Right ventricle myocardium superior (tissue), 1 donor: ENCODE data around the gene TCN2. TPM values are rescaled to one million over a fixed set of nuclear protein-coding genes. Genes with fewer than 3 reads are reported as not detected.

Source experiments
- ATAC-seq: fragments of 200-7000 bp; cut with Tn5 transposase; one replicate; pipeline ENCODE4 v1.9.1; 2020; ENCODE audit warnings: mild to moderate bottlenecking; ENCODE audit not compliant: poor library complexity
- DNase-seq: peaks from one replicate; pipeline ENCODE4 v3.0.0-alpha.2; 2020
- intact Hi-C: fragments of 100-400 bp; cut with DNase I; formaldehyde crosslinking; loops from one replicate; pipeline ENCODE4 v1.11.2; 2022
- total RNA-seq: library from RNA; stranded (reverse); fragmentation: NEBNext Ultra II Directional; extraction: Animal tissue kit (Norgen Biotek cat#: 25700); gene quantifications from one replicate; pipeline ENCODE4 v1.2.1, GENCODE V29; 2021
- donor health status: DM: no; HTN: yes; CAD: no; lungs with severe emphysema.

TCN2 gene
- total RNA-seq, 1 donor from 2014 or later = 13.4 TPM

DNA sequence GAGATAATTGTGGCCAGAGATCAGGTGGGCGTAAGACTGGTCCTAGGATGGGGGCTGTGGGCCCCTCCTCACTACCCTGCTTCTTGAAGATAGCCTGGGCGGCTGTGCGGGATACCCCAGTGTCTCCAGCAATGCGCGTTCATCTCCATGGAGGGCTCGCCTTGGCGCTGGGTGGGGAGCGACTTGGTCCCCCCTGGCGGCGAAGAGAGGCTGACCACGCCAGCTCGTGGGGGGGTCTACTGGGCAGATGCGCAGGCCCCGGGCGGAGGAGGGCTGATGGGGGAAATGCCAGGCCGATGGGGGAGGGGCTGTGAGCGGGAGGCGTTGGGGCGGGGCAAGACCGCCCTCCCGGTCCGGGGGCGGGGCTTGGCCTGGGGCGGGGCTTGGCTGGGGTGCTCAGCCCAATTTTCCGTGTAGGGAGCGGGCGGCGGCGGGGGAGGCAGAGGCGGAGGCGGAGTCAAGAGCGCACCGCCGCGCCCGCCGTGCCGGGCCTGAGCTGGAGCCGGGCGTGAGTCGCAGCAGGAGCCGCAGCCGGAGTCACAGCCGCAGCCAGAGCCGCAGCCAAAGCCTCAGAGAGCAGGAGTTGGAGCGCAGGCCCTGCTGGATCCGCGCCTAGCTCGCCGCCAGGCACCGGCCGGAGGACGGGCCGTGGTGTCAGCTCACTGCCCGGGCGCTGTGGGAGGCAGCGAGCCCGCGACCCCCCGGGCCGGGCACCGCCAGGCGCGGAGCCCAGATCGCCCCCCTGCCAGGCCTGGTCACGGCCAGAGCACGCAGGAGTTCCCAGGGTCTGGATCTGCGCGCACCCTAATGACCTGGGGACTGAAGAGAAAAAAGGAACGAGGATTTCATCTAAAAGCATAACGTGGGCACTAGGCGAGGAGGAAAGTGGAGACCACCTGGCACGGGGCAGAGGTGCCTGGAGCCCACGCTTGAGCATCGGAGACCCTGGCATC is 28.6 kb downstream of the TCN2 start, which contains the start of gene SLC35E4:
Gene SLC35E4 (plus strand): TSS at position 509 of the 953 bp plus-strand sequence. CDS start 670 bp downstream, outside the sequence.
- intact Hi-C loops = no loop called here
- peak; percentile 97 for DNase-seq
- peak; percentile 97 for ATAC-seq

DNA sequence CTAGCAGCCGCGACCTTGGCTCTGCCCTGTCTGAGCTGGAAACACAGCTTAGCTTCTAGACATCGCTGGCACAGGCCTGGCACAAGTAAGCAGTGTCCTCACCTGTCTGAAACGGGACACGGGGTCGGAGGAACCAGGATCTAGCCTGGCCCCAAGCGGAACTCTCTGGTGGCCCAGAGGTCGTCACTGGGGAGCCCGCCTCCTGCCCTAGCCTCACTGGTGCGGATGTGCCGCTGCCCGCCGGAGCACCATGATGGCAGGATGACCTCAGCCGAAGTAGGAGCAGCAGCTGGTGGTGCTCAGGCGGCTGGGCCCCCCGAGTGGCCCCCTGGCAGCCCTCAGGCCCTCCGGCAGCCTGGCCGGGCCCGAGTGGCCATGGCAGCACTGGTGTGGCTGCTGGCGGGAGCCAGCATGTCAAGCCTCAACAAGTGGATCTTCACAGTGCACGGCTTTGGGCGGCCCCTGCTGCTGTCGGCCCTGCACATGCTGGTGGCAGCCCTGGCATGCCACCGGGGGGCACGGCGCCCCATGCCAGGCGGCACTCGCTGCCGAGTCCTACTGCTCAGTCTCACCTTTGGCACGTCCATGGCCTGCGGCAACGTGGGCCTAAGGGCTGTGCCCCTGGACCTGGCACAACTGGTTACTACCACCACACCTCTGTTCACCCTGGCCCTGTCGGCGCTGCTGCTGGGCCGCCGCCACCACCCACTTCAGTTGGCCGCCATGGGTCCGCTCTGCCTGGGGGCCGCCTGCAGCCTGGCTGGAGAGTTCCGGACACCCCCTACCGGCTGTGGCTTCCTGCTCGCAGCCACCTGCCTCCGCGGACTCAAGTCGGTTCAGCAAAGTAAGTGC is 29.5 kb downstream of the TCN2 start:
- DNase-seq (peak; percentile 49), ATAC-seq (peak; percentile 2)
- intact Hi-C loops = no loop called here

DNA sequence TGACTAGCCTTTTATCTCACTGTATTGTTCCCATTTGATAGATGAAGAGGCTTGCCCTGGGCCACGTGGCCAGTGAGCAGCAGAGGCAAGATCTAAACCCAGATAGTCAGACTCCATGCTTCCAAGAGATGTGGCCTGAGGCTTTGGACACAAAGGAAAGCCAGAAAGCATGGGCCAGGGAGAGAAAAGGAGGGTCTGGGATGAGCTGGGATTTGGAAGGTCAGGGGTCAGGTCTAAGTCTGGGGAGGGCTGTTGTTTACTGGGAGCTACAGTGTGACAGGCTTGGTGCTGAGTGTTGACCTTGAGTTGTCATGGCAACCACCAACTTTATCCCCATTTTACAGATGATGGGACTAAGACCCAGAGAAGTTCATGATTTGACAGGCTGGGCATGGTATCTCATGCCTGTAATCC is 30.7 kb downstream of the TCN2 start:
- ATAC-seq (no peak), DNase-seq (no peak)
- intact Hi-C loops = no loop called here

DNA sequence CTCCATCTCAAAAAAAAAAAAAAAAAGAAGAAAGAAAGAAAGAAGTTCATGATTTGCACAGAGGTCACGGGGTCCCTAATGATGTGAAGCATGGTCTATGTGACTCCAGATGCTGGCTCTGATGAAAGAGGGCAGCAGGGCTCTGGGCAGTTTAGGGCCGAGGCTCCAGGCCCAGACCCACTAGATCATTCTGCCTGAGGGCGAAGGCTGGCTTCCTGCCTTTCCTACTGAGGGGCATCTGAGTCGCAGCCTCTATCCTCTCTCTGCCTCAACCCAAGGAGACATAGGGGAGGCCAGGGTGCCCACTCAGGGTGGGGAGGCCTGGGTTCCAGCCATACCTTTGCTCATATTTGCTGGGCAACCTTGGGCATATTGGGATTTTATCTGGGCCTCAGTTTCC is 33.4 kb downstream of the TCN2 start:
- ATAC-seq (no peak), DNase-seq (no peak)
- intact Hi-C loops = no loop called here

DNA sequence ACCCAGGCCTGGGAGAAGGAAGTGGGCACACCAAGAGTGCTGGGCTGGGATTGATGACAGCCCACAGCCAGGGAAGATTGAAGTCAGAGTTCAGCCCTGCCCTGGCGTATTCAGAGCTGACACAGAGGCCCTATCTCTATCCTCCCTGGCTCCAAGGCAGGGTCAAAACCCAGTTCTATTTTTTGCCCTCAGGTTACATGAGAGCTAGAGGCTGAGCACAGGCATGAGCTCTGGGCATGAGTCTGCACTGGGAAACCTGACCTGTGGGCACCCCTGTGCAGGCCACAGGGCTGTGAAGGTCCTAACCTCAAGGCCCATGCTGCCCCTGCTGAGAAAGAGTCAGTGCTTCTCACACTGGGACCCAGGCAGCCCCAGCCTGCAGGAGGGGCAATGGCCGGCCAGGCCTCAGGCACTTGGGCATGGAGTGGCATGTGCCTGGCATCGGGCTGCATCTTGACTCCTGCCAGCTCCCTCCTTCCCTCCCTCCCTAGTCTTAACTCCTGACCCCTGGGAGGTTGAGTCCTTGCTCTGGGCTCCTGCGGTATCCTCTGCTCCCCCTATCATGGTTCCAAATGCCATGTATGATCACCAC is 34.0 kb downstream of the TCN2 start:
- intact Hi-C loops = no loop called here
- peak; percentile 59 for ATAC-seq
- no peak for DNase-seq

DNA sequence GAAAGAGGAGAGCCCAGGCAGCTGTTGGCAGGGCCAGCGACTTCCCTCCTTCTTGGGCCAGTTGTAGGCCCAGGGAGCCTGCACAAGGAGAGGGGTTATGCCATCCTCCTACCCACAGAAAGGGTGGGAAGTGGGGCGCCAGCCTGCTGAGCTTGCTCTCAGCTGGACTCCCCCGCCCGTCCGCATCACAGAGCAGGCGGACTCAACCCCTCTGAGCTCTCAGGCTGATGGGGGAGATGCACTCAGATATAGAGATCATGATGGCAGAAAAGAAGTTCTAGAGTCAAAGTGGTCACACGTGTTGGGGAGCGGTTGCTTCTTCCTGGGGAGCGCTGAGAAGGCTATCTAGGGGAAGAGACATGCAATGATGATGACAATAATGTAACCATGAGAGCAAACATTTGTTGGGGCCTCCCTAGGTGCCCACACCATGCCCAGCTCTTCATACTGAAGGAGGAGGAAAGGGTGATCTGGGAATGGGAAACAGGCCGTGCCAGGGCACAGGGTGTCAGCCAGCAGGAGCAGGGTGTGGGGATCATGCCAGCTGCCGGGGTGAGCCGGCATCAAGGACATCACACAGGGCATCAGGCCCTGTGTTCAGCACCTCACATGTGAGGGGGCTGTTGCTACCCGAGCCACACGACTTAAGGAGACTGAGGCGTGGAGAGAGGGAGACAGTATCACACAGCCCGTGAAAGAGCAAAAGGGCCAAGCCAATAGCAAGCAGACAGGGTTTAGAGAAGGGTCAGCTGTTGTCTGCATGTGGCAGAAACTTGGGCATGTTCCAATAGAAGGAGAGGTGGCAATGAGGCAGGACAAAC is 36.3 kb downstream of the TCN2 start:
- DNase-seq (peak; percentile 54), ATAC-seq (peak; percentile 85)
- intact Hi-C loops = no loop called here

DNA sequence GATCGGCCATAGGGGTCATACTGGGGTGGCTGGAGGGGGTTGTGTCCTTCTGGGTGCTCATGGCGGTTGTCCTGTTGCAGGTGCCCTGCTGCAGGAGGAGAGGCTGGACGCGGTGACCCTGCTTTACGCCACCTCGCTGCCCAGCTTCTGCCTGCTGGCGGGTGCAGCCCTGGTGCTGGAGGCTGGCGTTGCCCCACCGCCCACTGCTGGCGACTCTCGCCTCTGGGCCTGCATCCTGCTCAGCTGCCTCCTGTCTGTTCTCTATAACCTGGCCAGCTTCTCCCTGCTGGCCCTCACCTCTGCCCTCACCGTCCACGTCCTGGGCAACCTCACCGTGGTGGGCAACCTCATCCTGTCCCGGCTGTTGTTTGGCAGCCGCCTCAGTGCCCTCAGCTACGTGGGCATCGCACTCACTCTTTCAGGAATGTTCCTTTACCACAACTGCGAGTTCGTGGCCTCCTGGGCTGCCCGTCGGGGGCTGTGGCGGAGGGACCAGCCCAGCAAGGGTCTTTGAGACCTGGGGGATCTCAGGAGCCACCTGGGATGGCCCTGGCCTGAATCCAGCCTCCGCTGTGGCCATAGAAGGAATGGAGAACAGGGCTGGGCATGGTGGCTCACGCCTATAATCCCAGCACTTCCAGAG is 39.7 kb downstream of the TCN2 start:
- intact Hi-C loops = no loop called here
- ATAC-seq (no peak), DNase-seq (no peak)

DNA sequence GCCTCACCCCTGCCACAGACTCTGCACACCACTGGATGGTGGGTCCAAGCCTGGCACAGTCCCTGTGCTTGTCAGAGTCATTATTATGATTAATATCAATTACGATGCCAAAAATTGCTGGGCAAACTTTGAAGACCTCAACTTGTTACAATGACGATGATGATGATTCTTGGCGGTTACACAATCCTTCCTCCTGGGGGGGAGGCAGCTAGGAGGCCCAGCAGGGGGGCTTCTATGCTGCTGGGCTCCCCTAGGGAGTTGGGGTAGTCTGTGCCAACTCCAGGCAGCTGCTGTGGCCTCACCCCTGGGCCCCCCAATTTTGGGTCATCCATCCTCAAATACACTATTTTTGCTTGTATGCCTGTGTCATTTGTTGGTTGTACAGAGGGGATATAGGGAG is 40.6 kb downstream of the TCN2 start:
- DNase-seq = no peak
- no peak for ATAC-seq
- intact Hi-C loops = no loop called here

DNA sequence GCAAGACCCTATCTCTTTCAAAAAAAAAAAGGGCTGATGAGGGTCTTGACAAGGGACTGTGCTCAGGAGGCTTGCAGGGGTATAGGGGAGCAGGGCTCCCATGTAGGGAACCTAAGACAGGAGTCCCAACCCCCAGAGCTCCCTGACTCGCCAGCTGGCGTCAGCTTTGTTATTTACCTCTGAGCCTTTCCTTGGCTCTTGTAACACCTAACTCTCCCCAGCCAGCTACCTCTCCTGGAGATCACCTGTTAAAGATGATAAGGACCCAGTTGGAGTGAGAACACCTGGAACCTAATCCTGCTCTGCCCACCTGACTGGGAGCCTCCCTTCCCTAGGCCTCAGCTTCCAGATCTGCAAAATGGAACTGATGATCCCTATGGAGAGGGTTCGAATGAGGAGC is 41.9 kb downstream of the TCN2 start:
- intact Hi-C loops = no loop called here
- DNase-seq (no peak), ATAC-seq (no peak)

DNA sequence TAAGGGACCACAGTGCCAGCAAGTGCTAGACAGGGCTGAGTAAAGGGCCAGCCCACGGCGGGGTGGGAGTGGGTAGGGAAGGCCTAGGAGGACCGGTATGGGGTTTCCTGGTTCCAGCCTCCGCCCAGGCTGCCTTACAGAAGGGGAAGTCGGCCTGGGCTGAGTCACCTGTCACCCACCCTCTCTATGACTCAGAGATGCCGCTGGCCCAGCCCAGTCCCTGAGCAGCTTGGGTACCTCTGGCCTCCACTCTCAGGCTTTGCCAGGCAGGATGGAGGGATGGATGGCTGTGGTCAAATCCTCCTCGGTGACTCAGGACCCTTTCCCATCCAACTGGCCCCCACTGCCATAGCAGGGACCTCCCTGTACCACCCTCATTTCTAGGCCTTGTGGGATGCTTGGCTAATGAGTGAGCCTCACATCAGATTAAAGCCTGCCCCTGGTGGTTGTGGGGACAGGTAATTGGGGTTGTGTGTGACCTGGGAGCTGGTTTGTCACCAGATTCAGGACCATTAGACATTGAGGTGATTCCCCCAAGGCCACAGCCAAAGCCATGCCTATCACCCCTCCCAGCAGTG is 42.5 kb downstream of the TCN2 start:
- intact Hi-C loops = no loop called here
- ATAC-seq (peak; percentile 34), DNase-seq (peak; percentile 48)

DNA sequence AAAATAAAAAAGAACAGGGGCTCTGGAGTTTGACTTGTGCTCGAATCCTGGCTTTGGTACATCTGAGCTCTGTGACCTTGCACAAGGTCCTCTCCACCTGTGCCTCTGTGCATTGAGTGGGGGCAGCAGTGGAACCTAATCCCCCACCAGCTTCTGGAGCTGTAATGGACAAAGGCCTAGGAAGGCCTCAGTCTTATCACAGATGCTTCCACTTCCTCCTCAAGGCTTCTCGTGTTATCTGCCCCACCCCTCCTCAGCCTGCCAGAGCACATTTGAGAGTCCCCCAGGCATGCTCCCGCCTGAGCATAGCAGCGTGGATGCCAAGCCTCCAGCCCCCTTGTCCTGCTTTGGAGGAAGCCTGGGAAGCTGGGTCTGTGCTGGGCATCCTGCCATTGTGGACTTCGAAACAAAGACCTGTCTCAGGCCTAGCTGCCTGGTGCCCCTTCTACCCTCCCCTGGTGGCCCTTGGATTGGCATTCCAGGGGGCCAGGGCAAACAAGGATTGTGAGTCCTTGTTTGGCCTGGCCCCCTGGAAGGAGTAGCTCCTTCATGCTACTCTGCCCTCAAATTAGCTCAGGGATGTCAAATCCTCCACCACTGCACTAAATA is 43.6 kb downstream of the TCN2 start:
- ATAC-seq (no peak), DNase-seq (no peak)
- intact Hi-C loops = no loop called here

DNA sequence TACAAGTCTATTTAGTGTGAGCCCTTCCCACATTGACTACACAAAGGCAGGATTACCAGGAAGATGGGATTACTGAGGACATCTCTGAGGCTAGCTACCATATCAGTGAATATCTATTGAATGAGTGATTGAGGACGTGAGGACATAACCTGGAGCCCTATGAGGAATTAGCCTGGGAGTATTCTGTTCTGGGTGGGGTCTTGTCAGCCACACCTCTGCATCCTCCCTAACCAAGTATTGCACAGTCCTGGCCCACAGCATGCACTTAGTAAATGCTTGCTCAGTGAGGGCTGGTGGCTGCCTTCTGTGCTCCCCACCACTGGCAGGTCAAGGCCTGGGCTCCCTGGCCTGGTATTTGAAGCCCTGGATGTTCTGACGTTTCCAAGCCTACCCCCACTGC is 45.9 kb downstream of the TCN2 start:
- intact Hi-C loops = no loop called here
- ATAC-seq = no peak
- DNase-seq = no peak

DNA sequence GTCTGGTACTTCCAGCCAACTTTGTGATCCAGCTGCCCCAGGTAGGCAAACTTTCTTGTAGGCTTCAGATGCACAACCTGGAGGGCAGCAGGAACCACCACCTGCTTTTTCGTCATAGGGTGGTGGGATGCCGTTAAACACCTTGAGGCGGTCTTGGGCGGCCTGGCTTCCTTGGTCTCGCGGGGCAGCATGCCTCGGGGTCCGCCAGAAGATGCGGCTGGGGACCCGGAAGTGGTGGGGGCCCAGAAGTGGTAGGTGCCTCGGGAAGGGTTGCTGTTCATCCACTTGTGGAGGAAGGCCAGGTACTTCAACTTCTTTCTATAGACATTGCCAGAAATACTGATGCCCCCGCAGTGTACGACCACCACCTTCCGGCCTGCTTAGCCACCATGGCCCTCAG is 47.4 kb downstream of the TCN2 start:
- intact Hi-C loops = no loop called here
- ATAC-seq = no peak
- DNase-seq = no peak

DNA sequence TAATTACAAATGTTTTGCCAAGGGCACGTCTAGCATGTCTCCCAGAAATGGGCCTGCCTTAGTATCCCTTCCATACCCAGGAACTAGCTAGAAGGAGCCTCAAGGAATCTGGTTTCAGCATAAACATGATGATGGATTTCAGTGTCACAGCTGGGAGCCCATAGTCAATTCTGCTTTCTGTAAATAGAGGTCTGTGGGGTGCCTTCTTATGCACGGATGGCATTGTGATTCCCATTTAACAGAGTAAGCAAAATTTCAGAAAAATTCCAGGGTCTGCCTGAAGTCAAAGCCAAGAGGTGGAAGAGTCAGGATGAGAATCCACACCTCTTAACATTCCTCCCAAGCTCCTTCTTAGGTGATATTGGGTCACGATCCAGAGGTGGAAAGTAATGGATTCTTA is 48.6 kb downstream of the TCN2 start:
- ATAC-seq = no peak
- no peak for DNase-seq
- intact Hi-C loops = no loop called here

DNA sequence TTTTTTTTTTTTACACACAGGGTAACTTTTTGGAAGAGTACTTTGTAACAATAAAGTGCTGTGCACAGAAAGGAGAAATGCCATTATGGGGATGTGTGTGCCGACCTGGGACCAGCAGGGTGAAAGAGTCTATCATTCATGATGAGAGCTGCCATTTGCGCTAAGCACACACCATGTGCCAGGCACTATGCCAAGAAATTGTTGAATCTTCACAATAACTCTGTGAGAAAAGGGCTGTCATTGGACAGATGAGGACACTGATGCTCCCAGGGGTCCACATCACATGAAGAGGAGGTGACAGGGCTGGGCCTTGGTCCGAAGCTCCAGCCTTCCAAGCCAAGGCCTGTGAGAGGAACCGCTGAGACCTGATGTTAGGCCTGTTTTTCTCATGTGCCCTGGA is 55.1 kb downstream of the TCN2 start:
- no peak for ATAC-seq

DNA sequence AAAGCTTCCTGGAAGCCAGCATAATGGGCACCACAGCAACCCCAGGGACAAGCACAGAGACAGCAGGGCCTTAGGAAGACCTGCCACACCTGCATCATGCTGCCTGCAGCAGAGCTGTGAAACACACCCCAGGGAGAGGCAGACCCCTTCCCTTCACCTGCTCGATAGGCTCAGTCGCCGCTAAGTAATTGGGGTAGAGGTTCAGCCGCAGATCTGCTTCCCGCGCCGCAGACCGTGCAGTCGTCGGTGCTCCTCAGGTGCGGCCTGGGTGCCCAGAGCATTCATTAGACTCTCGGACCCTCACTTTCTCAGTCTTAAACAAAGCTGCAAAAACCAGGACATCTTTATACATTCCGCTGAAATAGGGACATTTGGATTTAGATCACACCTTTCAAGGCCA is 57.8 kb downstream of the TCN2 start:
- ATAC-seq (no peak), DNase-seq (no peak)
- intact Hi-C loops = no loop called here

More for the DNA sequence above, 55.1 kb downstream of the TCN2 start:
- no peak for DNase-seq
- intact Hi-C loops = no loop called here

DNA sequence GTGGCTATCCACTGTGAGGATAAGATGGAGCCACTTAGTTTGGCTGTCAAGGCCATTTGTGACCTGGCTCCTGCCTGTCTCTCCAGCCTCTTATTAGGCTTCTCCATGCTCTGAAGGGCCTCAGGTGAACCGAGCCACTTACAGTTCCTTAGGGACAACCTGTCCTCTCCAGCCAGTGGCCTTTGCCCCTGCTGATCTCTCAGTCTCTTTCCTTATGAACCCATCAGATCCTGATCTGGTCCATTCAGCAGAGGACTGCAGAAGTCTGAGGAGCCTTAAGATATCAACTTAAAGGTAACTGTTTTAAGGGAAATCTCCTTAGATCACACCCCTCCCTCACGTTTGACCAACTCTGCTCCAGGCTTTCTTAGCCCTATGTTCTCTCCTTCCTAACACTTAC is 58.3 kb downstream of the TCN2 start:
- intact Hi-C loops = no loop called here
- DNase-seq (no peak), ATAC-seq (no peak)
